HepG2 (cell line): ENCODE results near the gene METRN. TPM values are rescaled to one million over a fixed set of nuclear protein-coding genes. Genes with fewer than 3 reads are reported as not detected.
A peak's percentile ranks its signal among the peaks of the same experiment; 100 is the strongest.

Experiments
- ATAD3A ChIP-seq: sonication (generic); formaldehyde crosslinking; IDR thresholded peaks from 2 replicates; pipeline ENCODE4 v1.4.0; 2020; ENCODE audit warnings: missing genetic modification reagents
- BRD4 ChIP-seq: sonication (generic); formaldehyde crosslinking; IDR thresholded peaks from 2 replicates; pipeline ENCODE4 v1.4.0; 2020; ENCODE audit warnings: missing genetic modification reagents
- CENPT ChIP-seq: sonication (generic); formaldehyde crosslinking; IDR thresholded peaks from 2 replicates; pipeline ENCODE4 v1.8.0; 2022; ENCODE audit warnings: low read depth, mild to moderate bottlenecking, moderate library complexity, missing genetic modification reagents
- ETV6 ChIP-seq: sonication (generic); formaldehyde crosslinking; conservative IDR thresholded peaks from 2 replicates; pipeline ENCODE4 v1.4.0; 2020; ENCODE audit warnings: missing genetic modification reagents
- IKZF1 ChIP-seq: fragments of 450-650 bp; IDR thresholded peaks from 2 replicates; pipeline ENCODE4 v1.7.1; 2016
- IRF1 ChIP-seq: sonication (generic); formaldehyde crosslinking; IDR thresholded peaks from 2 replicates; pipeline ENCODE4 v1.4.0; 2020; ENCODE audit warnings: low read depth, mild to moderate bottlenecking, missing genetic modification reagents
- KAT7 ChIP-seq: IDR thresholded peaks from 2 replicates; pipeline ENCODE4 v1.6.1; 2018; ENCODE audit warnings: borderline replicate concordance, missing compliant biosample characterization
- KLF13 ChIP-seq: sonication (generic); formaldehyde crosslinking; IDR thresholded peaks from 2 replicates; pipeline ENCODE4 v1.4.0; 2020; ENCODE audit warnings: mild to moderate bottlenecking, missing genetic modification reagents
- KLF16 ChIP-seq, 2 experiments: sonication (generic) in 1 of 2; formaldehyde crosslinking in 1 of 2; IDR thresholded peaks; 2 replicates each; pipeline versions ENCODE4 v1.6.1 to v1.8.0; 2016 to 2023; ENCODE audit warnings: missing genetic modification reagents in 2 of 2, missing compliant biosample characterization in 1 of 2
- MAF1 ChIP-seq: sonication (generic); formaldehyde crosslinking; IDR thresholded peaks from 2 replicates; pipeline ENCODE4 v1.5.0; 2020; ENCODE audit warnings: missing genetic modification reagents, borderline replicate concordance
- REXO4 ChIP-seq: sonication (generic); formaldehyde crosslinking; IDR thresholded peaks from 2 replicates; pipeline ENCODE4 v1.8.0; 2022; ENCODE audit warnings: missing genetic modification reagents, mild to moderate bottlenecking, borderline replicate concordance
- RFXANK ChIP-seq: IDR thresholded peaks from 2 replicates; pipeline ENCODE4 v1.6.1; 2016
- RORA ChIP-seq: sonication (generic); formaldehyde crosslinking; IDR thresholded peaks from 2 replicates; pipeline ENCODE4 v1.5.0; 2020; ENCODE audit warnings: mild to moderate bottlenecking, missing genetic modification reagents, moderate library complexity
- RXRA ChIP-seq: sonication (generic); formaldehyde crosslinking; IDR thresholded peaks from 2 replicates; pipeline ENCODE4 v1.5.1; 2020; ENCODE audit warnings: missing genetic modification reagents
- ZBTB8A ChIP-seq: sonication (generic); formaldehyde crosslinking; IDR thresholded peaks from 2 replicates; pipeline ENCODE4 v1.4.0; 2020; ENCODE audit warnings: mild to moderate bottlenecking, low read depth, missing genetic modification reagents, borderline replicate concordance
- ZFP90 ChIP-seq: sonication (generic); formaldehyde crosslinking; IDR thresholded peaks from 2 replicates; pipeline ENCODE4 v1.8.0; 2022; ENCODE audit warnings: missing genetic modification reagents, mild to moderate bottlenecking, inconsistent platforms, borderline replicate concordance
- ZMYM4 ChIP-seq: sonication (generic); formaldehyde crosslinking; IDR thresholded peaks from 2 replicates; pipeline ENCODE4 v1.8.1; 2023; ENCODE audit warnings: mild to moderate bottlenecking, missing genetic modification reagents
- ZNF282 ChIP-seq: fragments of 450-650 bp; IDR thresholded peaks from 2 replicates; pipeline ENCODE4 v1.6.1; 2018; ENCODE audit not compliant: partially characterized antibody
- ZNF768 ChIP-seq: sonication (generic); formaldehyde crosslinking; IDR thresholded peaks from 2 replicates; pipeline ENCODE4 v1.4.0; 2020; ENCODE audit warnings: missing genetic modification reagents
- ZNF792 ChIP-seq: IDR thresholded peaks from 2 replicates; pipeline ENCODE4 v1.6.1; 2016
- polyA plus RNA-seq, 8 experiments: library from polyadenylated mRNA; depleted of rRNA in 3 of 8; stranded (reverse) in 7 of 8; unstranded in 1 of 8; fragments of >200 nt; fragmentation: Illumina TruSeq in 4 of 8; extraction: Trizol in 4 of 8; gene quantifications; 2 replicates each; pipeline versions ENCODE4 v1.2.1 to v1.2.3, GENCODE V29; 2011 to 2016; ENCODE audit warnings: low read depth in 4 of 8, missing spikeins in 1 of 8, mixed read lengths in 1 of 8; ENCODE audit not compliant: insufficient read depth in 1 of 8
- total RNA-seq, 5 experiments: library from RNA; depleted of rRNA; stranded (reverse); fragments of >200 nt; fragmentation: Illumina TruSeq; extraction: Trizol; gene quantifications; 2 replicates each; pipeline ENCODE4 v1.2.3, GENCODE V29; 2016; ENCODE audit warnings: low read depth in 1 of 5
- TF ChIP-seq, protein P1 (sequence below): sonication (generic); IDR thresholded peaks from 2 replicates; pipeline ENCODE4 v1.6.1; 2016; ENCODE audit warnings: low read depth, borderline replicate concordance
- TF ChIP-seq, protein P2 (sequence below): sonication (generic); formaldehyde crosslinking; IDR thresholded peaks from 2 replicates; pipeline ENCODE4 v1.5.0; 2020; ENCODE audit warnings: mild to moderate bottlenecking, missing genetic modification reagents
- TF ChIP-seq, protein P3 (sequence below): sonication (generic); formaldehyde crosslinking; IDR thresholded peaks from 2 replicates; pipeline ENCODE4 v1.4.0; 2020; ENCODE audit warnings: low read depth, missing genetic modification reagents

The METRN gene
- total and polyA plus RNA-seq, 2 of the 13 experiments (the other 11 are each of a cell fraction or from before 2014, with no cell fraction given) = 25.5 to 46.1 TPM

DNA sequence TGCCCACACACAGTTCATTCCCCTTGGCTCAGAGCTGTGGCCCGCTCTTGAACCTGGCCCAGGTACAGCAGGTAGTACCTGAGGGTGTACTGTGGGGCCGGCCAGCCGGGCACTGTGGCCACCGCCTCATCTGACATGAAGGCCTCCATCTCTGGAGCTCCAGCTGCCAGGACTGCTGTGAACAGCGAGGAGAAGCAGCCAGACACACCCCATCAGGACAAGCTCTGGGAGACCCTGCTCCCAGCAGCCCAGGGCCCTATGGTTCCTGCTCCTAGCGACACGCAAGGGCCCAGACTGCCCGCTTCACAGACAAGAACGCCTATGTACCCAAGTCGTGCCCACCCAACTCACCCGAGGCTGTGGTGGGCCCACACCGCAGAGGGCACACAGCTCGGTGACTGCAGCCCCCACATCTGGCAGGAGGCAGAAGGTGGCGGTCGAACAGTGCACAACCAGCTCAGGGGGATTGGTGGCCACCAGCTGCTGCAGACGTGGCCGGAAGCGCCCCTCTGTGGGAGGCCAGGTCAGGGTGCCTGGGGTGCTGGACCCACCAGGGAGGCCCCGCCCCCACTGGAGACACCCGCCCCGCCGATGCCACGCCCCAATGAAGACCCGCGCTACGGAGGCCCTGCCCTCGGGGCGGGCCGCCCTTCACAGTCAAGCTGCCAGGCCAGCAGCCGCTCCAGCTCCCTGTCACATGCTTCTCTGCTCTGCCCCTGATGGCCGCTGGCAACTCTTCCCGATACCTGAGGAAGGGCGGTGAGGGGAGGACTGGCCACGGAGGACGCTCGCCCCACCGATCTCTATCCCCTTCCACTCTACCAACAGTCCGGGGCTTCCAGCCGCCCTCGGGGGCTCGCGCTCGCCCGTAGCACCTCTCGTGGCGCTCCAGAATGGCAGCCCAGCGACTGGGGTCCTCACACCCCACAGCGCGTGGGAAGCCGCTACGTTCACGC, 35.8 kb upstream of the METRN start (continued):
- TF ChIP-seq BRD4 (CRISPR knock-in tag) (0 out of 2 replicates have a peak, but pooled peaks have one; percentile 59), IKZF1 (no peak), CENPT (no peak), ZNF282 (no peak), ZNF768 (peak; percentile 18; the same call in 1 of the 2 replicates), IRF1 (CRISPR knock-in tag) (no peak), RORA (CRISPR knock-in tag) (no peak), RXRA (CRISPR knock-in tag) (peak; percentile 52; the same call in 1 of the 2 replicates), ETV6 (no peak), ZMYM4 (CRISPR knock-in tag) (no peak), MAF1 (no peak), ZNF792 (CRISPR knock-in tag) (no peak), KLF16 (CRISPR knock-in tag; IDR thresholded peaks at IDR 0.05) (no peak), KLF13 (CRISPR knock-in tag) (no peak), RFXANK (CRISPR knock-in tag) (no peak), KAT7 (CRISPR knock-in tag) (0 out of 2 replicates have a peak, but pooled peaks have one; percentile 44), REXO4 (CRISPR knock-in tag) (no peak), ZFP90 (CRISPR knock-in tag) (no peak), ATAD3A (CRISPR knock-in tag) (no peak), ZBTB8A (CRISPR knock-in tag) (no peak)
- TF ChIP-seq, protein P1, sequence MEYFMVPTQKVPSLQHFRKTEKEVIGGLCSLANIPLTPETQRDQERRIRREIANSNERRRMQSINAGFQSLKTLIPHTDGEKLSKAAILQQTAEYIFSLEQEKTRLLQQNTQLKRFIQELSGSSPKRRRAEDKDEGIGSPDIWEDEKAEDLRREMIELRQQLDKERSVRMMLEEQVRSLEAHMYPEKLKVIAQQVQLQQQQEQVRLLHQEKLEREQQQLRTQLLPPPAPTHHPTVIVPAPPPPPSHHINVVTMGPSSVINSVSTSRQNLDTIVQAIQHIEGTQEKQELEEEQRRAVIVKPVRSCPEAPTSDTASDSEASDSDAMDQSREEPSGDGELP = peak; percentile 57; the same call in 1 of the 2 replicates
- TF ChIP-seq, protein P2, sequence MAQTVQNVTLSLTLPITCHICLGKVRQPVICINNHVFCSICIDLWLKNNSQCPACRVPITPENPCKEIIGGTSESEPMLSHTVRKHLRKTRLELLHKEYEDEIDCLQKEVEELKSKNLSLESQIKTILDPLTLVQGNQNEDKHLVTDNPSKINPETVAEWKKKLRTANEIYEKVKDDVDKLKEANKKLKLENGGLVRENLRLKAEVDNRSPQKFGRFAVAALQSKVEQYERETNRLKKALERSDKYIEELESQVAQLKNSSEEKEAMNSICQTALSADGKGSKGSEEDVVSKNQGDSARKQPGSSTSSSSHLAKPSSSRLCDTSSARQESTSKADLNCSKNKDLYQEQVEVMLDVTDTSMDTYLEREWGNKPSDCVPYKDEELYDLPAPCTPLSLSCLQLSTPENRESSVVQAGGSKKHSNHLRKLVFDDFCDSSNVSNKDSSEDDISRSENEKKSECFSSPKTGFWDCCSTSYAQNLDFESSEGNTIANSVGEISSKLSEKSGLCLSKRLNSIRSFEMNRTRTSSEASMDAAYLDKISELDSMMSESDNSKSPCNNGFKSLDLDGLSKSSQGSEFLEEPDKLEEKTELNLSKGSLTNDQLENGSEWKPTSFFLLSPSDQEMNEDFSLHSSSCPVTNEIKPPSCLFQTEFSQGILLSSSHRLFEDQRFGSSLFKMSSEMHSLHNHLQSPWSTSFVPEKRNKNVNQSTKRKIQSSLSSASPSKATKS (CRISPR knock-in tag) = no peak
- TF ChIP-seq, protein P3, sequence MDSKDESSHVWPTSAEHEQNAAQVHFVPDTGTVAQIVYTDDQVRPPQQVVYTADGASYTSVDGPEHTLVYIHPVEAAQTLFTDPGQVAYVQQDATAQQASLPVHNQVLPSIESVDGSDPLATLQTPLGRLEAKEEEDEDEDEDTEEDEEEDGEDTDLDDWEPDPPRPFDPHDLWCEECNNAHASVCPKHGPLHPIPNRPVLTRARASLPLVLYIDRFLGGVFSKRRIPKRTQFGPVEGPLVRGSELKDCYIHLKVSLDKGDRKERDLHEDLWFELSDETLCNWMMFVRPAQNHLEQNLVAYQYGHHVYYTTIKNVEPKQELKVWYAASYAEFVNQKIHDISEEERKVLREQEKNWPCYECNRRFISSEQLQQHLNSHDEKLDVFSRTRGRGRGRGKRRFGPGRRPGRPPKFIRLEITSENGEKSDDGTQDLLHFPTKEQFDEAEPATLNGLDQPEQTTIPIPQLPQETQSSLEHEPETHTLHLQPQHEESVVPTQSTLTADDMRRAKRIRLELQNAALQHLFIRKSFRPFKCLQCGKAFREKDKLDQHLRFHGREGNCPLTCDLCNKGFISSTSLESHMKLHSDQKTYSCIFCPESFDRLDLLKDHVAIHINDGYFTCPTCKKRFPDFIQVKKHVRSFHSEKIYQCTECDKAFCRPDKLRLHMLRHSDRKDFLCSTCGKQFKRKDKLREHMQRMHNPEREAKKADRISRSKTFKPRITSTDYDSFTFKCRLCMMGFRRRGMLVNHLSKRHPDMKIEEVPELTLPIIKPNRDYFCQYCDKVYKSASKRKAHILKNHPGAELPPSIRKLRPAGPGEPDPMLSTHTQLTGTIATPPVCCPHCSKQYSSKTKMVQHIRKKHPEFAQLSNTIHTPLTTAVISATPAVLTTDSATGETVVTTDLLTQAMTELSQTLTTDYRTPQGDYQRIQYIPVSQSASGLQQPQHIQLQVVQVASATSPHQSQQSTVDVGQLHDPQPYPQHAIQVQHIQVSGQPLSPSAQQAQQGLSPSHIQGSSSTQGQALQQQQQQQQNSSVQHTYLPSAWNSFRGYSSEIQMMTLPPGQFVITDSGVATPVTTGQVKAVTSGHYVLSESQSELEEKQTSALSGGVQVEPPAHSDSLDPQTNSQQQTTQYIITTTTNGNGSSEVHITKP = no peak
